HG03575 (cell line): ENCODE results near the gene PRDM15.

Source experiments
- ATAC-seq: cut with Tn5 transposase; IDR thresholded peaks from one replicate; pipeline ENCODE4 v1.9.1; 2021; ENCODE audit not compliant: unreplicated experiment, insufficient number of reproducible peaks, low FRiP score; ENCODE audit errors: extremely low read depth

PRDM15 gene

GRCh38 chr21:41871293-41872030 is 7.7 kb downstream of the PRDM15 start:
- ATAC-seq: no peak

- ATAC-seq: no peak
Observed at GRCh38 chr21:41869771-41870170, 9.4 kb downstream of the PRDM15 start.

DNA sequence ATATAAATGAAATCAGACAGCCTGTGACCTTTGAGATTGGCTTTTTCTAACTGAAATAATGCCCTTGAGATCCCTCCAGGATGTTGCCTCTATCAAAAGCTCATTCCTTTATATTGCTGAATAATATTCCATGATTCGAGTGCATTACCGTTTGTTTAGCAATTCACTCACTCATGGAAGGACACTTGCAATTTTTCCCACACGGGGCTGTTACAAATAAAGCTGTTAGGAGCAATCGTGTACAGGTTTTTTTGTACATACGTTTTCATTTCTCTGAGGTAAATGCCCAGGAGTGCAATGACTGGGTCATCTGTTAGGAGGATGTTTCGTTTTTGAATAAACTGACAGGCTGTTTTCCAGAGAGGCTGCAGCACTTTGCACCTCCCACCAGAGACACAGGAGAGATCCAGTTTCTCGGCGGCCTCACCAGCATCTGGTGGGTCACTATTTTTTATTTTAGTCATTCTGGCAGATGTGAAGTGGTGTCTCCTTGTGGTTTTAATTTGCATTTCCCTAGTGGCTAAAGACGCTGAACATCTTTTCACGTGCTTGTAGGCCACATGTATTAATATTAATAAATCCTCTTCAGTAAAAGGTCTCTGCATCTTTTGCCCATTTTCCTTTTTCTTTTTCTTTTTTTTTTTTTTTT is 11.0 kb downstream of the PRDM15 start:
- no peak for ATAC-seq

- no peak for ATAC-seq
Observed at GRCh38 chr21:41867313-41867712, 11.8 kb downstream of the PRDM15 start.

DNA sequence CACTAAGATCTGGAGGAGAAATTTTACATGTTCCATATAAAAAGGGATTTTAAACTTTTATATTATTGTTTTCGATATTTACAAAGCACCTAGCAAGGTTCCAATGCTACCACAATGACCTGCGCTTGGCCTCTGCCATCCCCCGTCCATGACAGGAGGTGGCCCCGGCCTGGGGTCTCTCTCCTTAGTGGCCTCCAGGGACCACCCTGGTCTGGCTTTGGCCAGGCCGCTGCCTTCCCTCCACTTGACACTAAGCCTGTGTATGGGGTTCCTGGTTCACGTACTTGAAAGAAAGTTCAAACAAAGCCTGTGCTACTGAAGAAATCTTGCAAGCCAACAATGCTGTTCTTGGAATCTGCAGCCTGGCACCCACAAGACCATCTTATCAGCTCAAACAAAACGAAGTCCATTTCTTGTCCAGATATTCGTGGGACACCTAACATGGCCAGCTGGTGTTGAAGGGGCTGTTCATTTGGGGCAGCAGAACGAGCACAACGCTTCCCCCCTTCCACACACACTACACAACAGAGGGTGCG is 12.8 kb downstream of the PRDM15 start:
- no peak for ATAC-seq

DNA sequence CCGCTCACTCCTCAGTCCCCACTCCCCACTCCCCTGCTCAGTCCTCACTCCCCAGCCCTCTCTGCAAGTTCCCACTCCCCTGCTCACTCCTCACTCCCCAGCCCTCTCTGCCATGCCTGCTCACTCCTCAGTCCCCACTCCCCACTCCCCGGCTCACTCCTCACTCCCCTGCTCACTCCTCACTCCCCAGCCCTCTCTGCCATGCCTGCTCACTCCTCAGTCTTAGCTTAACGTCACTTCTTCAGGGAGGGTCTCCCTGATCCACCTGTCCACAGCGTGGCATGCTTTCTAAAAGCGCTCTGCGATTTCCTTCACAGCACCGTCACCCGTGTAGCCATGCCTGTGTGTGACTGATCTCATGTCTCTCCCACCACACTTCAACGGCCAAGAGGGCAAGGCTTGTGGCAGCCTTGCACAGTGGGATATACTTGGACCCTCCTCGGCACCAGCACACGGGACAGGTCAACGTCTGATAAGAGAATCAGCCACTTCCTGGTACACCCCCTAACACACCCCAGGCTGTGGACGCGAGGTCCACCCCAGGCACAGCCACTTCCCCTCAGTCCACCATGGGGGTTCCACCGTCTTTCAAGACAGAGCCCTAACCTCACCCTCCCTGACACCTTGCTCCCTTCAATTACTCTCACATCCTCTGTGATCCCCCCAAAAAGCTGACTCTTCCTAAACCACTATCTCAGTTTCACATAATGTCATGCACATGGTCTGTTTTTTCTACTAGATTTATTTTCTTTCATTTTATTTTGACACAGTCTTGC is 14.0 kb downstream of the PRDM15 start:
- ATAC-seq: no peak

DNA sequence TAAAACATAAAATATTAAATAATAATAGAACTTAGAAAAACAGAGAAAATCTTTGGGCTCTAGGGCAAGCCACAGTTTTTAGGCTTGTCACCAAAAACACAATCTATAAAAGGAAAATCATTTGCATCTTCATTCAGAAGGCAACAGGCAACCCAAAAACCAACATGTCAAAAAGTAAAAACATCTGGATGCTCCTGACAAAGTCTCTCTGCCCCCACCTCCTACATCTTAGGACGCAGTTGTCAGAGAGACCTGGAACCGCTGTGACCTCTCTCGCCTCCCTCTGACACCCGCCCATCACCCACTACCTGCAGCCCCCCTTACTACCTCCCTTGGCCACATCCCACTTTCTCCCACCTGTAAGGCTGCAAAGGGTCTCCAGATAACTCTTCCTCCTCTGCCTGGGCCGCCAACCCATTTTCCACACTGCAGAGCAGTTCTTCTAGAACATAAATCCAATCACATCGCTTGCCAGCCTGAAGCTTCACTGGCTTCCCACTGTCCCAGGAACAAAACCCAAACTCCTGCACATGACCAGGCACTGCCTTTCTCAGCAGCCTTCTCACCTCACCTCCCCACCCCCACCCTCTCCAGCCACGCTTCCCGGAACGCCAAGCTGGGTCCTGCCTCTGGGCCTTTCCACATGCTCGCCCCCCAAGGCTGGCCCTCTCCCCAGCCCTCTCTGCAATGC is 14.7 kb downstream of the PRDM15 start:
- ATAC-seq: no peak

- ATAC-seq: no peak
Observed at GRCh38 chr21:41863439-41863740, 15.8 kb downstream of the PRDM15 start.

- ATAC-seq: no peak
Observed at GRCh38 chr21:41861987-41862386, 17.2 kb downstream of the PRDM15 start.

GRCh38 chr21:41861255-41861654 is 17.9 kb downstream of the PRDM15 start:
- no peak for ATAC-seq

- no peak for ATAC-seq
Observed at GRCh38 chr21:41859297-41859980, 19.7 kb downstream of the PRDM15 start.

GRCh38 chr21:41858466-41859296 is 20.5 kb downstream of the PRDM15 start:
- ATAC-seq: no peak

DNA sequence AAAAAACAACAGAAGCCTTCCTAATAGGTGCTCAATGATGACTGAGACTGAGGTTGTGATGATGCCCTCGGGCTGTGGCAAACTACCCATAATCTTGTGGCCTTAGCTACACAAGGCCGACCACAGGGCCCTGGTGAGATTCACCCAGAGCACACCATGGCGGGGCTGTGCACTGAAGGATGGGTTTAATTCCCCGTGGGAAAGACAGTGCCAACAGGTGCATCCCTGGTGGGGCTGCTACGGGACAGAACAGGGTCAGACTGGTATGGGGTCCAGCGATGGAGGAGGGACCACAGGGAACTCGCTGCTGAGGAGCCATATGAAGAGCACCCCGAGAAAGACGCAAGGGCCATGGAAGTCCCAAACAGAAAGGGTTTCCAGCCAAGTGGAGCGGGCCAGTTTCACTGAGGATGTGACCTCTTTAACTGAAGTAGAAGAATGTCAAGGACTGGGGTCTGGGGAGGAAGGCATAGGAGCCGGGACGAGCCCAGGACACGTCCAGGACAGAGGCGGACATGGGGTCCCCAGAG is 21.3 kb downstream of the PRDM15 start:
- no peak for ATAC-seq

GRCh38 chr21:41856572-41856971 is 22.6 kb downstream of the PRDM15 start:
- no peak for ATAC-seq

- no peak for ATAC-seq
Observed at GRCh38 chr21:41854426-41854995, 24.6 kb downstream of the PRDM15 start.

DNA sequence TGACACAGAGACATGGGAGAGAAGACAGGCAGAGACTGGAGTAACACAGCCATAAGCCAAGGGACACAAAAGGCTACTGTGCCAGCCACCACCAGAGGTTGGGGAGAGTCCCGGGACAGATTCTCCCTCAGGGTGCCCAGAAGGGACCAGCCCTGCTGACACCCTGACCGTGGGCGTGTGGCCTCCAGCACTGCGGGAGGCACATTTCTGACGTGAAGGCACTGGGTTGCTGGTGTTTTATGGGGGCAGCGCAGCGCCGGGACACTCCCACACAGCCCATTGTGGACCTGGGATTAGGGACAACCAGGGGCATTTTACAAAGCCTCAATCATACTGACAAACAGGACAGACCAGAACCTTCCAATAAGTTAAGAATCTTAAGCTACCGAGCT is 26.2 kb downstream of the PRDM15 start:
- ATAC-seq: no peak

GRCh38 chr21:41852151-41852928 is 26.8 kb downstream of the PRDM15 start:
- no peak for ATAC-seq
